ENCODE measurements around the gene SMIM5.
A peak's percentile ranks its signal among the peaks of the same experiment; 100 is the strongest.

SMIM5 gene

DNA sequence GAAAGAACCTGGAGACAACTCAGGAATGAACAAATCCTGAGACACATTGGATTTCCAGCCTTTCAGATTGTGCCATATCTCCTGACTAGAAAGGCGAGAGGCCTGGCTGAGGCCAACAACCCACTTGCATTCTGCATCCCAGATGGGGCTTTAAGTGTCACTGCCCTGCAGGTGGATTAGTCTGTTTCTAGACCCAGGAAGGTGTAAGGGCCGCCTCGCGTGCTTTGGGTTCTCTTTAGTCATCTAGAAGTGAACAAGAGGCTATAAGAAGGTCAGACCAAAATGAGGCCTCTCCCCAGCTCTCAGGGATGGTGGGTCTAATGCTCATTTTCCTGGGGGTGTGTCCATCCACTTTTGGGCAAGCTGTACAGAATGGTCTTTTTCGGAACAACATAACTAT, 38.8 kb downstream of the SMIM5 start:
- DNase-seq = no peak

DNA sequence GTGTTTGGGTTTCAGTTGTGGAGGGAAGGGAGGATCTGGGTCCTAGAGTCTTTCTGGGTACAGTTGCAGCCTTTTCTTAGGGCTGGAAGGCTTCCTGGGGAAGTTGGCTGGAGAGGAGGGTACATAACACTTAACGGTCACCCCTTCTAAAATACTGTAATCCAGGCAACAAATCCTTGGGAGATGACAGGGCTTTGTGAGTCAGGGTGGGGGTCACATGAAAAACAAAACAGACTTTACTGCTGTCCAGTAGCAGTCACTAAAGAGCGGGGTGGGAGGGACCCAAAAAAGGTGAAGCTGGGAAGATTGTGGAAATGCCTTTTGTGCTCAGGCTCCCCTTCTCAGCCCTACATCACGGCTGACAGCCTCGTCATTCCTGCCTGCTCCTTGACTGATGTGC, 40.3 kb downstream of the SMIM5 start:
- DNase-seq = no peak

DNA sequence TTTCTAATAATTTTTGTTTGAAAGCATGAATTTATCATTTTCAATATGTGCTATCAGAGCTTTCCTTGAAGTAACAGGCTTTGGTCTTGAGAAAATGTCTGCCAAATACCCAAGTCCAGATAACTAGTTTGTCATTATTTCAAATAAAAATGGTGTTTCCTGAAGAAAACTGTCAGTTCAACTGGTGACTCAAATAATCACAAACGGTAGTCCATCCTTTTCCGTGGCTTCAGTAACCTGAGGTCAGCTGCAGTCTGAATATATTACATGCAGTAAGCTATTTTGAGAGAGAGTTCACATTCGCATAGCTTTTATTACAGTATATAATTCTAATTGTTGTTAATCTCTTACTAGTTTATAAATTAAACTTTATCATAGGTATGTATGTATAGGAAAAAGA, 43.2 kb downstream of the SMIM5 start:
- DNase-seq = no peak

DNA sequence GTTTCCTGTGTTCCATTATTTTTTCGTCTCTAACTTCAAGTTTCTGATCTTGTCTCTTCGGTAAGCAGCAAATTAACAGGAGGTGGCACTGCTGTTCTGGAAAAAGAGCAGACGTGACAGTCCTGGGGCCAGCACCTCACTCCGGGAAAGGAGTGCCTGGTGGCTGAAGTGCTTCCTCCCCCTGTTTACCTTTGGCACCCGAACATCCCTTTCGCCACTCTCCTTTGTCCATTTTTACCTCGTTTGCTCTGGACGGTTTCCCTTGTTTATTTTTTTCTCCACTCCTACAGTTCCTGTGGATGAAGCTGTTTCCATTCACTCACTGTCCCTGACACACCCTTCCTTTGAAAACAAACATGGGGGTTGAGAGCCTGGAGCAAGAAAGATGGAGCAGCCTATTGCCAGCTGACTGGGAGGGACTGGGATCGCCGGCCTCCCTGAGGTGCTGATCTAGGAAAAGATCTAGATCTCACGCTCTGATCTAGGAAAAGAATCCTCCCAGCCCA, 46.5 kb downstream of the SMIM5 start:
- DNase-seq = no peak

DNA sequence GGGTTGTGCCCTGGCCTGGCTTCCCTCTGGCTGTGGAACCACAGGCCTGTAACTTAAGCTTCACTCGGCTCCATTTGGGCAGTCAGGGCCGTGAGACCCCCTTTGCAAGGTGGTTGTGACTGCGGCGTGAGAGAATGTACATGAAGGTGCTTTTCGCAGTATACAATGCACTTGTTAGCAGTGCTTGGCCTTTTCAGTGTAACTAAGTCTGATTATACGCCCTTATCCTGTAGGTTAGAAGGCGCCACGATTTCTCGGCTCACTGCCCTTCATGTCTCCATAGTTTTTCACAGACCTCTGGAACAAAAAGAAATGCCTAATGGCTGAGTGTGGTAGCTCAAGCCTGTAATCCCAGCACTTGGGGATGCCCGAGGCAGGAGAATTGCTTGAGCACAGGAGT, 47.2 kb downstream of the SMIM5 start:
- no peak for DNase-seq

DNA sequence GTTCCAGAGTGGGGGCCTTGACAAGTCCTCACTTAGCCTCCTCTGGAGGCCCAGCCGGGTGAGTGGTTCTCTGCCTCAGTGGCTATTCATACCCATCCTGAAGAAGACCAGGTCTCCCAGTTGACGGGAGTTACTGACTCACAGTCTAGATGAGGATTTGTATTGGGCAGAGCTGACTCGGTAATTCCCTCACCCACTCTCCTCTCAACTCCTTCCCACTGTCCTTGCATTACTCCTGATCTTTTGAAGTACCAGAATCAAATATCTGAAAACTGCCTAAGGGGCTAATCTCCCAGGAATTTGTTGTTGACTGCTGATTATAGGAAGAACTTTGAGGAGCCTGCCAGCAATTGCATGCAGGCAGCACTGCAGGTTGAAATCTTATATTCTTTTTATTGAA, 48.1 kb downstream of the SMIM5 start:
- no peak for DNase-seq

DNA sequence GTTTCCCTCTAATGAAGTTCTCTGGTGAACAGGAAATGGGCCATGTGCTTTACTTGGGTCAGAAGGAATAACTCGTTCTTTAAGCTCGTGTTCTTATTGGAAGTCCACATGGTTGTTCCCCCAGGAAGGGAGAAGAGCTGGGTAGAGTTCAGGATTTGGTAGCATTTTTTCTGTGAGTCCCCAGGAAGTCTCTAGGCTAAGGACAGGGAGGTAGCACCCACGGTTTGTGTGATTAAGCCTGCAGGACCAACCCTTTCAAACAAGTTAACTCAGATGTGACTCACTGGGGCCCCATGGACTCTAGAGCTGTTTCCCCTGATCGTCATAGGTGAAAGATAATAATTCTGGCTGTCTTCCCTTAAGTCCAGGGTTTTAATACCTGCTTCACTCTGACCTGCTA, 50.3 kb downstream of the SMIM5 start:
- no peak for DNase-seq

DNA sequence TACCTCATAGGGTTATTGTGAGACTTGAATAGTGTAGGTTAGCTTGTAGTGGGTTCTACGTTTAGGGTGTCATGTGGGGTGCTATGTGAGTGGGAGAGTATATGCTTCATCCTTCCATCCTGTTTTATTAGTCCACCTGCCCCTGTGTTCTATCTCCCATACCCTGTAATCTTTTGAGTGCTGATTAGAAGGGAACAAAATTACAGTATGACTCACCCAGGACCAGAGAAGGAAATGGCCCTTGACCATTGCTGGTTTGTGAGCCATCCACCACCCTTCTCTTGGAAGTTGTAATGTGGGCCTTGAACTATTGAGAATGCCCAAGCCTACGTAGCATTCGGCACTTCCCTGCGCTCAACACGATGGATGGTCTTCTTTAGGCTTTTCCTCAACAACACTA, 51.0 kb downstream of the SMIM5 start:
- no peak for DNase-seq

DNA sequence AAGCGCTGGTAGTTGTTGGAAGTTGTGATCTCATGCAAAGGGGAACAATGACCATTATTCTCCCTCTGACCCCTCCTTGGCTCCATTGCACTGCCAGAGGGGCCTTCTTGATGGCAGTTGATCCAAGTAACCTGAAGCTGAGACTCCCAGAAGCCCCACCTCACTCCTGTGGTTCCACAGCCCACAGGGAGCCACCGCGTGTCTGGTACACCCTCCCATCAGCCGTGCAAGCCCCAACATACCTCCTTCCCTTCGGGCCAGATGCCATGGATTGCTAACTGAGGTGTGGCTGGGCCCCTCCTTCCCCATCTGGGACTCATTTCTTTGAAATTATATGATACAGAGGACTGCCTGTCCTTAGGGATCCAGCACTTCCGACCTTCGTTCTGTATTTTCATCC, 51.7 kb downstream of the SMIM5 start:
- no peak for DNase-seq

DNA sequence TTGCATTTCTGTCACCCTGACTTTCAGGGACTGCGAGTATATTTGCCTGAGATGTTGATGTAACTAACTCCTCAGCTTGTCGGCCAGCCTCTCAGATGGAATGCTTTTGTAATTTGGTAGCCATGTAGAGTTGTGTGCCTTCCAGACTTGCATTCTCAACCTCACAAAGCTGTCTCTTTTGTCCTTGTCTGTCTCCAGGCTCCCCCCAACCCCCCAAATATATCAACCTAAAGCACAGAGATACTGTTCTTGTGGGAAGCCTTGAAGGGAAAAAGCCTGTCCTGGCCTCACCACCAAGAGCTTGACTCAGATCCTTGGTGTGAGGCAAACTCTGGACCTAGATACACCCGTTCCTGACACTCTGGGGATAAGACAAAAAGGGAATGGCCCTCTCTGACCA, 52.3 kb downstream of the SMIM5 start:
- no peak for DNase-seq

DNA sequence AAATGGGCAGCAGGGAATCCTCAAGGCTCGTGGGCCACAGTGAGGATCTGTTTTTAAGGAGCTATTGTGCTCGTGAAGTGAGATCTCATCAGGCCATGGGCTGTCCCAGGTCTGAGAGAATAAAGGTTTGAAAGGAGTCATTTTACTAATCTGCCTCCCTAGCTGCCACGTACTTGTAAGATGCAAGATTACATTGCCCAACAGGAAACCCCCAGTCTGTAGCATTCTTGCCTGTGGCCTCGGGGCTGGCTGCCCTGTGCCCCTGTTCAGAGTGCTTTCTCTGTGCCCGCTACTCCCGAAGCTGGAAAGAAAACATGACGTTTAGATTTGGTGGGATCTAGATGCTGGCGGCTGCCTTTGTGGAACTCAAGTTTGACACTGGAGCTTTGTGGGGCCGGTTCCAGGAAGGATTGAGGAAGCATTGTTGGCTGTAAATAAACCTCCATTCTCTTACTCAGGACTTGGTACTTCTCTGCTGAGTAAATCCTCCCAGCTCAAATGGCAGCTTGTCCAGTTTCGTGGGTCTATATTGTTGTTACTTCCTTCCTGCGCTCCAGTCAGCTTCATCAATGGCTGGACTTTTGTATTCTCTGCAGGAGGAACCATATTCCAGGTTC, 55.1 kb downstream of the SMIM5 start:
- DNase-seq = no peak

DNA sequence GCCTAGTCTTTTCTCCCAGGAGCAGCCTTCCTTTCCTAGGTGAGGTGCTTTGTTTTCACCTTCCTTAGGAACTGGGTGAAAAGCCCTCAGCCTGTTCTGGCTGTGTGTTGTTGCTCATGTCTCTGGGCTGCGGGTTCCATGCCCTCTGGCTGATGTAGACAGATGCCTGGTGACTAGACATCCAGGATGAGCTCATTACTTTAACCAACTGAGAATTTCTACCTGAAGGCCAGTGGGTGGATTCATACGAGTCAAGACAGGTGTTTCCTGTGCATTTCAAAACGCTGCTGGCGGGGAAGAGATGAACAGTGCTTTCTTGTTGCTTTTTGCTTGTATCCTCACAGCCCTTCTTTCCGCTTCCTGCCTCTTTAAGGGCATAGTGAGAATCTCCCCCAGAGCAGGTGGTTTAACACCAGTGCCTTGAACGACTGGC, 56.2 kb downstream of the SMIM5 start:
- peak in 1 of 2 experiments; percentile 38 for DNase-seq

All from stimulated activated CD4-positive, alpha-beta T cell treated with anti-CD3 and anti-CD28 coated beads, Interleukin-4, amount 100 ng/mL, for 4 hours (primary cell).